GM19193 (cell line): ENCODE measurements around the gene NAP1L4.
A peak's percentile ranks its signal among the peaks of the same experiment; 100 is the strongest.

Experiments
- POLR2A ChIP-seq: IDR thresholded peaks from 4 replicates; pipeline ENCODE4 v1.6.1; 2011; ENCODE audit not compliant: insufficient read depth, insufficient read length; ENCODE audit errors: extremely low read depth

Gene NAP1L4

GRCh38 chr11:2904153-2905052 lies 87.7 kb downstream of the NAP1L4 start:
- no peak for TF ChIP-seq POLR2A

GRCh38 chr11:2903672-2904011 lies 88.5 kb downstream of the NAP1L4 start:
- no peak for TF ChIP-seq POLR2A

- TF ChIP-seq POLR2A: no peak
These were observed 89.1 kb downstream of the NAP1L4 start for GRCh38 chr11:2902784-2903671.

DNA sequence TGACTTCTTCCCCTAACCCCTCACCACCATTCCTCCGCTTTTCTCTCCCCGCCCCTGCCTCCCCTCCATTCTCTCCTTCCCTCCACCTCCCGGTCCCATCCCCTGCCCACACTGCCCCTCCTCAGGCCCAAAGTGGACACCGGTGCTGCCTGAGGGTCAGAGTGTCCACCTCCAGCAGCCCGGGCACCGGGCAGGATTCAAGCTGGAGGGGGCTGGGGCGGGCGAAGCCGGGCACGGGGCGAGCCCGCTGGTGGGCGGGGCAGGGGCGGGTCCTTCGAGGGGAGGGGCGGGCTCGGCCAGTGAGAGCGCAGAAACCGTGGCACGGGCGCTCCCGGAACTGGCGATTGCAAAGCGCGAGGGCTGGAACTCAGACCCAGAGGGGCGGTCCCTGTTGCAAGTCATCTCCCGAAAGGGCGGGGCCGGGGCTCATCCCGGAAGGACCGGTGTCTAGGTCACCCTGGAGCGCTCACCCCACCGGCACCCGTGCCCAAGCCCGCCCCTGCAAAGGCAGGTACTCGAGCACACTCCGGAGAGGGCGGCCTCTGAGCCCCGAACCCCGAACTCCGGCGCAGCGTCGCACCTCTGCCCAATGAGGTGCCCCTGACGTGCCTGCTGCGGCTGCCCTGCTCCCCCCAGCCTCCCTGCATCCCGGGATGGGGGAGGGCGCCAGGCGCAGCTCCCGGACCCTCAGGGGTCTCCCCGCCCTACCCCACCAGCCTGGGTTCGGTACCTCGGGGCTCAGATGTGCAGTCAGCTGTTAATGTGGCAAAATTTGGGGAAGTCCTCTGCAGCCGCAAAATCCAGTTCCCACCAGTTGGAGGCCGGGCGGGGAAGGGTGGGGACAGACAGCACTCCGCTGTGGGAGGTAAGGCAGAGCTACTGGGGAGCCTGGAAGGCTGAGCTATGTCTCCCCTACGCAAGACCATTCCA lies 90.0 kb downstream of the NAP1L4 start:
- peak; percentile 74 for TF ChIP-seq POLR2A

DNA sequence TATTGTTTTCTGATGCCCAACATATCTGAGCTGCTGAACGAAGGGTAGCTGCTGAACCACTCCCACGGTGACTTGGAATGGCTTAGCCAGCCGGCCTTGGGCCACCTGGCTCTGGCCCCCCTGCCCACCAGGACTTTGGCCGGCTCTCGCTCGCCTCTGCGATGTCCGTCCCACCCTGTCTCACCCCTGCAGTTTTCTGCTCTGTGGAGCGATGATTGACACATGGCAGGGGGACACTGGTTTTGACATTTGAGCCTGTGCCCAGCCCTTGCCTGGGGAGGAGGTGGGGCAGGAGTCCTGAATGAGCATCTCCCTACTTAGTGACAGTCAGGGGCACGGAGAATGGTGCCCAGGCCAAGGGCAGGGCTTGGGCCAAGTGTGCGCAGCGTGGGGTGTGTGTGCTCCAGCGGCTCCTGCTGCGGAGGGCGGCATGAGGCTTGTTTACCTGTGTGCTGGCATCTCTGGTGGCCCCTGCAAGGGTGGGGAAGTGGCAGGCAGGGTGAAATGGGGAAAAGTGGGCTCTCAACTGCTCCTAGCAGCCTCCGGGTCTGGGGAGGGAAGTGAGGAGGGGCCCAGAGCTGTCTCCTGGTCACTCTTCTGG lies 90.8 kb downstream of the NAP1L4 start:
- TF ChIP-seq POLR2A: no peak

GRCh38 chr11:2899080-2899783 lies 92.9 kb downstream of the NAP1L4 start:
- TF ChIP-seq POLR2A: no peak

DNA sequence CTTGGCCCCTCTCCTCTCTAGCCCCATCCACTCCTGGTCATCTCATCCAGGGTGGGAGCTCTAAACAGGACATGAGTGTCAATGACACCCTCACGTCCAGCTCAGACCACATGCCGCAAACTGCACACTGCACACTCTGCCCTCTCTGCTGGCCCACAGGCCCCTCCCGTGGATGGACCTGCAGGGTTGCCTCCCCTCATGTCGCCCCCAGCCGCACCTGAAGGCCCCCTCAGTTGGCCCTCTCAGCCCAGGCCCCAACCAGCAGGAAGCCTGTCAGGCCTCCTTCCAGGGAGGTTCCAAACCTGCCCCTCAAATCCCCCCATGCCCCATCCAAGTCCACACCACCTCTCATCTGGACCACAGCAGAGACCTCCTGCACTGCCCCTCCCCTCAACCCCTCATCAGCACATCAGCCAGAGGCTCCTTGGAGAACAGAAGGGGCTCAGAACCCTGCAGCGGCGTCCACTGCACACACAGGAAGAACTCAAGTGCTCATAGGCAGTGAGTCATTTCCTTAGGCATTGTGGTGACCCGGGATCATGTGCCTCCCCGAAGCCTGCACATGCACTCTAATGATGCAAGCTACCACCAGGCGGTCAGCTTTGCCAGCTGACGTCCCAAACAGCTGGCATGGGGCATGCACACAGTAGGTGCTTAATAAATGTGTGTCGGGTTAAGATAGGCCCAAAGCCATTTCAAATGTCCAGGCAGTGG lies 93.6 kb downstream of the NAP1L4 start:
- no peak for TF ChIP-seq POLR2A

DNA sequence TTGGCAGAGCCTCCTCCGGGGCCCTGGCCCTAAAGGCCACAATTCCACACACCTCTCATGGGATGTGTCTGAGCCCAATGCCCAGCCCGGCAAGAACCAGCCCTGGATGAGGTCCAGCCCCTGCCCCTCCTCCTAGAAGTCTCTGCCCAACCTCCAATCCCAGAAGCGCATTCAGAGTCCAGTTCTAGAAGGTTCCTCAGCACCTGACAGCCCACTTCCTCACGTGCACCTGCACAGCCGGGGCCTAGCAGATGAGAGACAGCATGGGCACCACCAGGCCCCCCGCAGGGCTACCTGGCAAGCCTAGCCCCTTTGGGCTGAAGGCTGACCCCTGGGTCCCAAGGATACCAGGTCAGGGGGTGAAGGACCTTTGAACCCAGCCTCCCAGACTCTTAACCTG lies 95.1 kb downstream of the NAP1L4 start:
- no peak for TF ChIP-seq POLR2A

- TF ChIP-seq POLR2A: no peak
These were observed 96.1 kb downstream of the NAP1L4 start for GRCh38 chr11:2896047-2896446.
